Measurements from ENCODE around the gene OGDHL.
"Not testable (repeated sequence)": the region's sequence is repeated elsewhere in the genome, so short reads cannot be mapped to it uniquely, and the experiment has no call there.

The OGDHL gene

GRCh38 chr10:49756031-49756430 lies 6.1 kb downstream of the OGDHL start:
- DNase-seq: no peak

DNA sequence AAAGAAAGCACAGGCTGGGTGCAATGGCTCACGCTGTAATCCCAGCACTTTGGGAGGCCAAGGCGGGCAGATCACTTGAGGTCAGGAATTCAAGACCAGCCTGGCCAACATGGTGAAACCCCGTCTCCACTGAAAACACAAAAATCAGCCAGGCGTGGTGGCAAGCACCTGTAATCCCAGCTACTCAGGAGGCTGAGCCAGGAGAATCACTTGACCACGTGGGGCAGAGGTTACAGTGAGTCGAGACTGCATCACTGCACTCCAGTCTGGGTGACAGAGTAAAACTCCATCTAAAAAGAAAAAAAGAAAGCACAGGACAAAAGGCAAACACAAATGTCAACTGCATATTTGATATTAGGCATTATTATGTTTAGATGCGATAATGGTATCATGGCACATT lies 7.2 kb downstream of the OGDHL start:
- not testable (repeated sequence) for DNase-seq

DNA sequence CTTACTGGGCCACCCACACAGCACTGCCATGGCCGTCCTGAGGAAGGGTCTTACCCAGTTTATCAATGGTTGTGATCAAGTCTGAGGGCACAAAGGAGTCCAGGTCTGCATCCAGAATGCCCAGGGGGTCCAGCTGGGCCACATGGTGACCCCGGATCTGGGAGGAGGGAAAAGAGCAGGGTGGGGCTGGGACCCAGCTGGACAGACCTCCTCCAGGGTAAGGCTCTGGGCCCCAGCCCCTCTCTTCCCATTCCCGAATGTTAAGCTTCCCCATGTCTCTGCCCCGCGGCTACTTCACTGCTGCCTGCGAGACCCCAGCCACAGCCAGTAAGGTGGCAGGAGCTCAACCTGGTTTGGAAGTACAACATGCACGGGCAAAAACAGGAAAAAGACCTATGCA lies 9.5 kb downstream of the OGDHL start:
- DNase-seq: no peak

DNA sequence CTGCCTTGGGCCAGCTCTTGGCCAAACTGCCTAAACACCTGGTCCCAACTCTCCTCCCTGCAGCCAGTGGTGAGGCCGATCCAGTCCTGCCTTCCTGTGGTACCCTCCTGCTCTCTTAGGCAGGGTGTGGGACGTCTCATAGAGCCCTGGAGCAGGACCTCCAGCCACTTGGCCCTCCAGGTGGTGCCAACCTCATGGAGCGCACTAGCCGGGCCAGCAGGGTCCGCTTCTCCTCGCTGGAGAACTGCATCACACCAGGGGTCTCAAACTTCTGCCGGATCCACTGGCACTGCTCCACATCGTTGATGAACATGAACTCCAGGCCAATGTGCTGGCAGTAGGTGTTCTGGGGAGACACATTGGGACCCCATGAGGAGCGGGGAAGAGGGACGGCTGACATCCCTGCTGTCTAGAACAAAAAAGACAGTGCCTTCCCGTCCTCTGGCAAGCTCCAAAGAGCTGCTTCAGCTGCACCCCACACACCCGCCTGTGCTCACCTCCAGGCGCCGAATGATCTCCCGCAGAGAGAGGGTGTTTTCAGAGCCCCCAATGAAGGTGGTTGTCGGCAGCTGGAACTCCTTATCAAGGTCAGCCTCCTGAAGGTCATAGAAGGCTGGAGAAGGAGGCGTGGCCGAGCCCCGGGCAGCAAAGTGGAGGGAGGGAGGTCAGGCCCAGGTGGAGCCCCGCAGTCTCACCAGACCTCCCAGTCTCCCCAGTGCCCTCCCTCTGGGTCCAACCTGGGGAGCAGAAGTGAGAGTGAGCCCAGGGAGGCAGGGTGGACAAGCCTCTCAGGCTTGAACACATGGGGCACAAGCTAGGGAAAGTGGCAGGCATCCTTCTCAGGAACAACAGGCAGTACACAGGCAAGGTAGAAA lies 10.2 kb downstream of the OGDHL start:
- DNase-seq: no peak

DNA sequence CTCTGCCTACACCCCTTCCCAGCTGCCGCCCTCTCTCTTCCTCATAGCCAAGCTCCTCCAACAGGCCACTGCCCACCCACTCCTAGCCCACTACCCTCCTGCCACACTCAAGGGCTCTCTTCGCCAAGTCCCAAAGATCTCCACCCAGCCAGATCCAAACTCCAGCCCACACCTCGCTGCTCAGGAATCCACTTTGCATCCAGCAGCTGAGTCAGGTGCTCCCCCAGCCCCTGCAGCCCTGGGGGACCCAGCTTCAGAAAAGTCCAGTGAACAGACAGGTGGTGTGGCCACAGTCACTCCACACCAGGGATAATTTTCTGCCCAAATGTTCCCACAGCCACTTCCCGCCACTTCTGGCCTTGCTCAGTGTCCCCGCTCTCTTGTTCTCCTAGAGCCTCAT lies 10.9 kb downstream of the OGDHL start:
- DNase-seq: no peak

- no peak for DNase-seq
Observed at GRCh38 chr10:49750546-49750945, 11.6 kb downstream of the OGDHL start.

GRCh38 chr10:49749556-49750491 lies 12.3 kb downstream of the OGDHL start:
- no peak for DNase-seq

DNA sequence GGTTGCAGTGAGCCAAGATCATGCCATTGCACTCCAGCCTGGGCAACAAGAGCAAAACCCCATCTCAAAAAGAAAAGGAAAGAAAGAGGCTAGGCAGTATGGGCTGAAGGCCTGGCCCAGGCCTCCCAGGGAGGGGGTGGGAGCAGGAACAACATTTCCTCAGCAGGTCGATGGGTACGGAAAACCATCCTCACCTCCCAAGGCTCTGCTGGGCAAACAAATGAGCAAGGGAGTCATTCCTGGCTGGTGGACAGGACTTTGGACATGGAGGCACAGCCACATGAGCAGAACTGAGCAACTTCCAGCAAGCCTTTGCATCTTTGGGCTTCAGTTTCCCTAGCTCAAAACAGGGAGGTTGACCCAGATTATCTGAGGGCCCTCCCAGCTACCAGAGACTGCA lies 13.0 kb downstream of the OGDHL start:
- no peak for DNase-seq

GRCh38 chr10:49748006-49748405 lies 14.1 kb downstream of the OGDHL start:
- no peak for DNase-seq

DNA sequence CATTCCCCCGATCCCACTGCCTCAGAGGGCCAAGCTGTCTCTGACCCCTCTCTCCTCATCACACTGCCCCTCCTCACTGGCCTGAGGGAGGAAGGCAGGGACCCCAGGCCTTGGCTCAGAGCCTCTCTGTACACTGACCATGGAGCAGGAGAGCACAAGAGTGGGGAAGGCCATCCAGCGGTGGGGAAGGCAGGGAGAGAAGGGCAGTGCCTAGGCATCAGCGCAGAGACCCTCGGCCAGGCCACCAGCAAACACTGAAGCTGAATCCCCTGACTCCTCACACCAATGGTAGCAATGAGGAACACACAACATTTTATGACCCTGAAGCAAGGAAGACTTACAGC lies 14.8 kb downstream of the OGDHL start:
- DNase-seq: no peak

- no peak for DNase-seq
Observed at GRCh38 chr10:49746626-49747302, 15.4 kb downstream of the OGDHL start.

DNA sequence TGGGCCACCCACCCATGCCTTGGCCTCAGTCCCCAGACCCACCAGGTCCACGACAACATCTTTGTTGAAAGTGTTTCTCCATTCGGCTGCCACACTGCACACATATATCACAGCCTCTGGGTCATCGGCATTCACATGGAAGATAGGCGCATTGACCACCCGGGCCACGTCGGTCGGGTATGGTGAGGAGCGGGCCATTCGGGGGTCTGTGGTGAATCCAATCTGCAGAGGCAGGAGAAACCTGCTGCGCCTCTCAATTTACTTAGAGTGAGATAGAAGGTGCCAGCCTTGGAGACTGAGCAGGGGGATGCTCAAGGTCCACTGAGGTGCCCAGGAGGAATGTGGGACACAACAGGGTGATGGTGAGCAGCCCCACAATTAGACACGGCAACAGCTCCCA lies 16.4 kb downstream of the OGDHL start:
- no peak for DNase-seq

GRCh38 chr10:49744924-49745605 lies 17.1 kb downstream of the OGDHL start:
- no peak for DNase-seq

DNA sequence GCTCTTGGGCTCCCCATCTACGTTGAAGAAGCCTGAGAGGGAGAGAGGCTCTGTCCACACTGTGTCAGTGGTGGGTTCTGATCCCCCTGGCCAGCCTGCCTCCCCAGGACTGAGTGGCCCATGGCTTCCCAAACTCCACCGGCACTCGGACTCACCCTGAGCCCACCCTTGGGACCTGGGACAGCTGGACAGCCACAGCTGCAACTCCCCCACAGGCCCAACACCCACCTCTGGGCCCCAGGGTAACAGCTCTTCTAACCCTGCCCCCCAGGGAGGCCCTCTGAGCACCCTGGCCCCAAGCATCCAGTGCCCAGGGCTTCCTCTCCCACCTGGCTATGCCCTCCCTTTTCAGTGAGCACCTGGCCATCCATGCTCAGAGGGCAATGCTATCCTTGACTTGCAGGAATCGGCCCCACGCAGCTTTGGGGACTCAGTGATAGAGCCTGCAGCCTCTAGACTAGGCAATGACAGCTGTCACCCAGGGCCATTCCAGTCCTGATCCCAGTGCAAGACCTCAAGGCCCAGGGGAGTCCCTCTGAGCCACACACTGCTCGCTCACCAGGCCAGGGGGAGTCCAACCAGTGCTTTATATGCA lies 17.9 kb downstream of the OGDHL start:
- DNase-seq: no peak

DNA sequence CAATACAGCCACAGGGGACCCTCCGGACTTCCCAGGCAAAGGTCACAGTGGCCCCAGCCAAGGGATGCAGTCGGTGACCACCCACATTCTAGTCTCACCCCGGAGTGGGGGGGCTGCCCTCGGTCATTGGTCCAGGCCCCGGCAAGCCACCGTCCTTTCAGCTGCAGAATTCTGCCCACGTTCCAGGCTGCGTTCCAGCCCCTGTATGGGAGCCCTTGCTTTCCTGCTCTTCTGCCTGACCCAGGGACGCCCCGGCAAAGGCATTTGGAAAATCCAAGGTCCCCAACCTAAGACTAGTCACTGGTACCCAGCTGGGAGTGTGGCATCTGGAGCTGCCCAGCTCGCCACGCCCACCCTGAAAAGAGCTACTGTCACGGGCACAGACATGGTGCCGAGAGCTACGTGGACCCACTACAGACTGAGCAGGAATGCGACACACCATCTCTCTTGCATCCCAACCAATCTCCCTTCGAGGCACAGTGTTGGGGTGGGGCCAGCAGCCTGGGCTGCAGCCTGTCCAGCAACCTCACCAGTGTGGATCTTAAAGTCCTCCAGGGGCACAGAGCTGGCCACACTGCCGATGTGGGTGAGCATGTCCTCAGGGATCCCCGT lies 18.6 kb downstream of the OGDHL start:
- DNase-seq: no peak

DNA sequence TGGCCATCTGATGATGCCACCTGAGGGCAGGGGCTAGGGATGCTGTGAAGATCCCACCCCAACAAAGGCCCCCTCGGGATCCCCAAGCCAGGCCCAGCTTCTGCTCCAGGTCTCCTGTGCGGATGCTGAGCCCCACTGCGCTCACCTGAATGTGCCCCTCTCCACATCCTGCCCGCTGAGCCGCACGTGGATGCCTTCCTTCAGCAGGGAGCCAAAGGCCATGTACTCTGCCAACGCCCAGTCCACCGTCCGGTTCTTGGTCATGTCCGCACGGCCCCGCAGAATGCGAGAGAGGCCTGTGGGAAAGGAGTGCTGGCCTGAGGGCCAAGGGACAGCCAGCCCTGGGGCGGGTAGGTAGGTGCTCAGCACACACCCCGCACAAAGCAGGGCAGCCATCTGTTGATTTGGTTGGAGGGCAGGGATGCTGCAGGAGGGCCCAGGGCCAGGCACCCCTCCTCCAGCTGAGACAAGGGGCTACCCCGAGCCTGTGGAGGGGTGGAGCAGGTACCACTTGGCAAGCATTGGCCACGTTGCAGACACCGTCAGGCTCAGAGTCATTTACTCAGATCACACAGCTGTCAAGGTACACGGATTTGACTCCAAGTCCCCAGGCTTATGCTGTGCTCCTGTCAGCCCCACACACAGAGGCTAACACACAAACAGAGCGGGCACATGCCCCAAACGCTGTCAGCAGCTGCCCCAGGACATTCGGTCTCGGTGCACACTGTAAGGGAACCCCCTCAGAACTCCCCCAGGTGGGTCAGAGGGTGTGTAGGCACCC lies 19.2 kb downstream of the OGDHL start:
- no peak for DNase-seq

GRCh38 chr10:49741108-49741995 lies 20.8 kb downstream of the OGDHL start:
- no peak for DNase-seq

GRCh38 chr10:49740346-49741107 lies 21.6 kb downstream of the OGDHL start:
- DNase-seq: no peak

- DNase-seq: no peak
Observed at GRCh38 chr10:49739426-49739825, 22.7 kb downstream of the OGDHL start.

Data from CD4-positive, alpha-beta T cell treated with Interleukin-10 for 1 hour (primary cell).